ENCODE measurements around the gene RFK.

Gene RFK

DNA sequence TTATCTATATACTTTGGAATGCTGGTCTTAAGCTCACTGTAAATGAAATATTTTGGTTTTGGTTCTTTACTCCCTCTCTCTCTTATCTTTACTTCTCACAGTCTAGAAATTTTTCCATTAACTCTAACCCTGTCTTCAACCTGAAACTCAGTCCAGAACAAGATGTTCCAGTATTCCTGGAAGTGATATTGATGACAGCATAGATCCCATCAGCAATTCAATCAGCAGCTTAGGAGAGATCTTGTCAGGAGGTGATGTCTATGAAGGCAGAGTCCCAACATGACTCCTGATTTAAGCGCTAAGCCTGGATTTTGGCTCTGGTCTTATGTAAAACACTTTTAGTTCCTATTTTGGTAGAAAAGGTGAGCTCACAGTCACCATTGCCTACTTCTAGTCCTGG lies 52.6 kb downstream of the RFK start:
- no peaks in the 10 kb centered on the region for H3K4me1 ChIP-seq (ENCODE audit: control insufficient read depth, insufficient read depth, low read length)
- no peak overlapping the region for H3K27ac ChIP-seq (ENCODE audit: insufficient read depth, low read depth, low read length, poor library complexity, severe bottlenecking)
- WGBS, 2 experiments = 91 to 94% methylated on average over 1 of the region's 1 CpG
- no peak overlapping the region for H3K4me3 ChIP-seq (ENCODE audit: insufficient read depth, low read depth, low read length)
- H3K27me3 ChIP-seq (ENCODE audit: control insufficient read depth, insufficient read depth, low read length, poor library complexity, severe bottlenecking) = no peaks in the 10 kb centered on the region
- no peaks in the 10 kb centered on the region for H3K36me3 ChIP-seq (ENCODE audit: control insufficient read depth, insufficient read depth, low read length)
- no peaks in the 10 kb centered on the region for H3K9me3 ChIP-seq (ENCODE audit: control insufficient read depth, low read length)

GRCh38 chr9:76338418-76338817 lies 55.8 kb downstream of the RFK start:
- no peaks in the 10 kb centered on the region for H3K9me3 ChIP-seq (ENCODE audit: control insufficient read depth, low read length)
- 79 to 82% methylated on average over 6 of the region's 6 CpGs for WGBS, 2 experiments

DNA sequence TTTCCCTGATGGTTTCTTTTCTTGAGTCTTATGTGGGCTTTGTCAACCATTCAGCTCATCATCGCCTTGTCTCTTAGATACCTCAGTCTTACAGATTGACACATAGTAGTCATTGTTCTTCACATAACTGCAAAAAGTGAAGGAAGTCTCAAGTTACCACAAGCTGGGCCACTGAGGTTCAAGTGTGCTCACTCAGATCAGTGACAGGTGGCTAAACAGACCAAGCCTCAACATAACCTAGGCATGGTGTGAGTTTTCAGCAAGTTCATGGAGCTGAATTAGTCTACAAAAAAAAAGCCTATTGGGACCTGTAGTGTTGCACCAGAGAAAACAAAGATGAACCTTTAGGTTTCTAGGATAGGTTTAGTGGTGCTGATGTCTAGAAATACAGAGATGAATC lies 58.2 kb downstream of the RFK start:
- WGBS, 2 experiments = 87 to 100% methylated on average over 1 of the region's 1 CpG
- H3K27ac ChIP-seq (ENCODE audit: insufficient read depth, low read depth, low read length, poor library complexity, severe bottlenecking) = no peak overlapping the region
- no peaks in the 10 kb centered on the region for H3K4me1 ChIP-seq (ENCODE audit: control insufficient read depth, insufficient read depth, low read length)
- H3K9me3 ChIP-seq (ENCODE audit: control insufficient read depth, low read length) = no peaks in the 10 kb centered on the region
- no peaks in the 10 kb centered on the region for H3K27me3 ChIP-seq (ENCODE audit: control insufficient read depth, insufficient read depth, low read length, poor library complexity, severe bottlenecking)
- no peak overlapping the region for H3K4me3 ChIP-seq (ENCODE audit: insufficient read depth, low read depth, low read length)
- no peaks in the 10 kb centered on the region for H3K36me3 ChIP-seq (ENCODE audit: control insufficient read depth, insufficient read depth, low read length)

More at GRCh38 chr9:76338418-76338817, 55.8 kb downstream of the RFK start:
- Histone ChIP-seq H3K4me3 (ENCODE audit: insufficient read depth, low read depth, low read length) (no peak overlapping the region), H3K27me3 (ENCODE audit: control insufficient read depth, insufficient read depth, low read length, poor library complexity, severe bottlenecking) (no peaks in the 10 kb centered on the region), H3K36me3 (ENCODE audit: control insufficient read depth, insufficient read depth, low read length) (no peaks in the 10 kb centered on the region), H3K27ac (ENCODE audit: insufficient read depth, low read depth, low read length, poor library complexity, severe bottlenecking) (no peak overlapping the region), H3K4me1 (ENCODE audit: control insufficient read depth, insufficient read depth, low read length) (no peaks in the 10 kb centered on the region)

All from ectodermal cell (in vitro differentiated cells).